ENCODE results near the gene RPL22.

RPL22 gene

GRCh38 chr1:6199298-6200187 is at the start of gene RPL22:
TSS of gene RPL22 (minus strand) at chr1:6199595. CDS start at chr1:6199573, 22 bp downstream.
- peak; percentile 95 to 98 (median 97) for DNase-seq (ENCODE audit: low read depth in 3 of 3)

DNA sequence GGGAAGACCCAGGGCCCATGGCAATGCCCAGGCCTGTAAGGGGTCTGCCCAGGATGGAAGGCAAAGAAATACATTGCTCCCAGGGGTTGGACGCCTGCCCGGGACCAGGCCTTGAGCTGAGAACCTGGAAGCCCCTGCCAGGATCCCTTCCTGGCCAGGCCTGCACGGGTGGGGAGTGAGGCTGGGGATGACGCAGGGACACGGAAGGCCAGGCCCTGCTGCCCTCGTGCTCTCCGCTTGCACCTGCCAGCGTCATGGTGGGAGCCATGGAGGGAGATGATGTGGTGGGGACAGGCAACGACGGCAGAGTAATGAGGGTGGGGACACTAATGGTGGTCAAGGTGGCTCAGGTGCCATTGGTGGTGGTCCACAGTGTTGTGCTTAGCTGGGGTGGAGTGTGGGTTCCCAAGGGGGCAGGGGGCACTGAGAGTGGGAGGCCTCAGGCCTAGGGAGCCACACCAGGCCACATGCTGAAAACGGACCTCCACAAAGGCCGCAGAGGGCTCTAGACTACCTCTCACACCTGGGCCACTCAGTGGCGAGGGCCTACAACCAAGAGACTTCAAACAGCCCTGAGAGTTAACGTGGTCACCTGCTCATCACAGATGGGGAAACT is 48.9 kb upstream of the RPL22 start:
- no peak for DNase-seq (ENCODE audit: low read depth in 3 of 3)

DNA sequence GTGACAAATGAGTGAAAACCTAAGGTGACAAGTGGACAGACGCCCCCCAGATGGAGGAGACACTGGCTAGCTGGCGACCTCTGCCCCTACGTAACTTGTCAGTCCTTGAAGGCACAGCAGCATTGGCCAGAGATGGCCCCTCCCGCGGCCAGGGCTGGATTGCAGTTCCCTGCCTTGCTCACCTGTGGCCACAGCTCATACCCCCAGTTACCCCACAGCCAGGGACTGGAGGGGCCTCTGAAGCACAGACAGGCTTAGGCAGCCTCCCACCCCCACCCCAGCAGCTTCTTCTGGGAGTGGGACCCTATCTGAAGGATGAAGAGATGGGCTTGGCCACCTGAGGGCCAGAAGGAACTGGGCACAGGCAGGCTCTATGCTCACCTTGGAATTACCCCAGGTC is 48.3 kb upstream of the RPL22 start:
- no peak for DNase-seq (ENCODE audit: low read depth in 3 of 3)

DNA sequence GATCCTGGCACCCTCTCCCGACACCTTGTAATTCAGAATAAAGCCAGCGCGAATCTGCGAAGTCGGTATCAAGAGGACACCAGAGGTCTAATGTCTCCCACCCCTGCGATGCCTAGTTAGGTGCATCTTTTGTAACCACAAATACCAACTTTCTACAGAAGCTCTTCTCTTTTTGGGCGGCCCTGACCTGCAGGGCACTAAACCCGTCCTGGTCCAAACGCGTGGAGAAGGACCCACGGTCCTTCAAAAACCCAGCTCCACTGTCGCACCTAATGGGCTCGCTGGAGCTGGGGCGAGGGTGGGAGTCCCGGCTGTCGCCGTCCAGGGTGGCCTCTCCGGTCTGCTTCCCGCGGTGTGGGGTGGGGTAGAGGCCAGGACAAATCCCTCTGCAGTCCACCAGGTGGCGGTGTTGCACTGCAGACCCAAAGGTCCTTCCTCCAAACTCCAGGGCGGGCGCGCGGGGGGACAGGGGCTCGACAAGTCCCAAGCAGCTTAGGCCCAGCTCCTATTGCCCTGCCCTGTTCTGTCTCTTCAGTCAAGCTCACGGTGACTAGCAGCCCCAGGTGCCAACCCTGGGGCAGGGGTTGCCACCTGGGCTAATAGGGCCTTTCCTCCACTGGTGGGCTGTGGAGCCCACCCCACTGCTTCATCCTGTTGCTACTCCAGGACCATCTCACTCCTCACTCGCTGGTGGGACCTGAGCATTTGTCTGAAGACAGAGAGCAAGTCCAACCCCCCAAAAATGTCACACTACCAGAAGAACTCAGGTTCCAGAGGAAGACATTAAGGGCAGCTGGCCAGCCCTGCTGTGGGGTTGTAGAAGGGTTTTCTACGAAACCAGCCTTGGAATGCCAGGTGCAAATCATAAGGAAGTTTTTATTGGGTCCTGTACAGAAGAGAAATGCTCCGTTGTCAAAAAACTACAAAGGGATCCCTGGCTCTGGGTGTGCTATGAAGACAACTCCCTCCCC is 47.4 kb upstream of the RPL22 start:
- peak; percentile 65 to 78 (median 74) for DNase-seq (ENCODE audit: low read depth in 3 of 3)

DNA sequence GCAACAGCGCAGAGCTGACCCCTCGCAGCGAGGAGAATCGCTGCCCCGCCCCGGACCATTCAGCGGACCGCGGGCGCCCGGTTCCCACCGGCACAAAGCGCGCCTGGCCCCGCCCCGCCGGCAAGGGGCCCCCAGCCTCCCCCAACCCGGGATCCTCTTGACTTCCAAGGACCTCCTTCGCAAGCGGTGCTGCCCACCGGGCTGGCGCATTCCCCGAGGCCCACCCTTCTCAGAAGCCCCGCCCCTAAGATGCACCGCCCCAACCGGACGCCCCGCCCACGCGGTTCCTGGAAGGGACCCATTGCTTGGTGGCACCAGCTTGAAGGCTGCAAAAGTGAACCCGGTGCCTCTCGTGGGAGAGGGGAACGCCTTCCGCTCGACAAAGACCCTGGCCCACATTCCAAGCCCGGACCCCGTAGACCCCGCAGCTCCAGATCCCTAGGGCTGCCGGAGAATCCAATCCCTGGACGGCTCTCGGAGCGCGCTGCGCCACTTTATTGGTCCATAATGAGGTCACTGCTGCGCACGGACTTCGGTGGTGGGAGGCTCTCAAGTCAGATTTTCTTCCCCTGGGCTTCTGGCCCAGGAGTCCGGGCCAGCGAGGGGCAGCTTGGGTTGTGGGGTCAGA is 46.6 kb upstream of the RPL22 start:
- DNase-seq (ENCODE audit: low read depth in 3 of 3): peak in 1 of 3 donors; percentile 59

DNA sequence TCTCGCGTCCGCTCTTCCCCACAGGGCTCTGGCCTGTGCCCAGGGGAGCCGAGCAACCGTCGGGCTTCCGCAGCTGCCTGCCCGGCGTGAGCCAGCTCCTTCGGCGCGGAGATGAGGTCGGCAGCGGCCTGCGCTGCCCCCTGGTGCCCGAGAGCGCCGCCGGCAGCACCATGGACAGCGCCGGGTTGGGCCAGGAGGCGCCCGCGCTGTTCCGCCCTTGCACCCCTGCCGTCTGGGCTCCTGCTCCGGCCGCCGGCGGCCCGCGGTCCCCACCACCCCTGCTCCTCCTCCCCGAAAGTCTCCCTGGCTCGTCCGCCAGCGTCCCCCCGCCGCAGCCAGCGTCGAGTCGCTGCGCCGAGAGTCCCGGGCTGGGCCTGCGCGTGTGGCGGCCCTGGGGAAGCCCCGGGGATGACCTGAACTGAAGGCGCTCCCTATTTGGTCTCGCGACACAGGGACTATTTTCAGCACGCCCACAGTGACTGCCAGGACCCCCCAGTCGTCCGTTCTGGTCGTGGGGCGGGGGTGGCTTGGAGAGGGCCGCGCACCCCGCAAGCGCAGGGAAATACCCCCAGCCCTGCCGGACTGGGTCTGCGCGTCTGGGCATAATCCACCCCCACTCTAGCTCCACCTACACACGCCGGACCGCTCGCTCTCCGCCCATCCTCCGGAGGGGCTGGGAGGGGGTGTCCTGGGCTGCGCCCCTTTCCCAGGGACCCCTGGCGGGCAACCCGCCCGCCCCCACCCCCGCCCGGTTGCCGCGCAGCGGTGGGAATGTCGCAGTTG is 45.9 kb upstream of the RPL22 start:
- DNase-seq (ENCODE audit: low read depth in 3 of 3): peak; percentile 57 to 76 (median 75)

DNA sequence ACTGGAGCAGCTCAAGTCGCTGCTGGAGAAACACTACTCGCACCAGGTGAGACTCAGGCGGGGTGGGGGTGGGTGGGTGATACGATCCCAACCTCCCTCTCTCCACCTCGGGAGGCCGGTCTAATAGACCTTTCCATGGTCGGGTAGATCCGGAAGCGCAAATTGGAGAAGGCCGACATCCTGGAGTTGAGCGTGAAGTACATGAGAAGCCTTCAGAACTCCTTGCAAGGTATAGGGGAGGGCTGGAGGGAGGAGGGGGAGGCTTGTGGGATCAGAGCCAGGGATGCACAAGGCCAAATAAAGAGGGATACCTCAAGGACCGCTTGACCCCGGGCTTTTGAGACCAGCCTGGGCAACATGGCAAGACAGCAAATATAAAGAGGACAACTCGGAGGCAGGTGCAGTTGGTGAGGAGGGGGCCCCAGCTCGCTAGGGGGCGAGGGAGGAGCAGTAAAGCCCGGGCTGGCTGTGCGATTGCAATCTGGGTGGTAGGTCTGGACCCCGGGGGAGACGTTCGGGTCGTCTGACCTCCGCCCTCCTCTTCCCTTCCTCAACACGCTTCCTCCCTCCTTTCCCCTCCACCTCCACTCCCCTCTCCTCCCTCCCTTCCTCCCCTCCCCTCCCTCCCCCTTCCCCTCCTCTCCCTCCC is 45.1 kb upstream of the RPL22 start:
- DNase-seq (ENCODE audit: low read depth in 3 of 3): no peak

GRCh38 chr1:6243993-6244392 is 44.6 kb upstream of the RPL22 start, which contains the start of gene HES3:
TSS of gene HES3 (plus strand) at chr1:6244179. CDS start at chr1:6244366, 187 bp downstream.
- DNase-seq (ENCODE audit: low read depth in 3 of 3): no peak

DNA sequence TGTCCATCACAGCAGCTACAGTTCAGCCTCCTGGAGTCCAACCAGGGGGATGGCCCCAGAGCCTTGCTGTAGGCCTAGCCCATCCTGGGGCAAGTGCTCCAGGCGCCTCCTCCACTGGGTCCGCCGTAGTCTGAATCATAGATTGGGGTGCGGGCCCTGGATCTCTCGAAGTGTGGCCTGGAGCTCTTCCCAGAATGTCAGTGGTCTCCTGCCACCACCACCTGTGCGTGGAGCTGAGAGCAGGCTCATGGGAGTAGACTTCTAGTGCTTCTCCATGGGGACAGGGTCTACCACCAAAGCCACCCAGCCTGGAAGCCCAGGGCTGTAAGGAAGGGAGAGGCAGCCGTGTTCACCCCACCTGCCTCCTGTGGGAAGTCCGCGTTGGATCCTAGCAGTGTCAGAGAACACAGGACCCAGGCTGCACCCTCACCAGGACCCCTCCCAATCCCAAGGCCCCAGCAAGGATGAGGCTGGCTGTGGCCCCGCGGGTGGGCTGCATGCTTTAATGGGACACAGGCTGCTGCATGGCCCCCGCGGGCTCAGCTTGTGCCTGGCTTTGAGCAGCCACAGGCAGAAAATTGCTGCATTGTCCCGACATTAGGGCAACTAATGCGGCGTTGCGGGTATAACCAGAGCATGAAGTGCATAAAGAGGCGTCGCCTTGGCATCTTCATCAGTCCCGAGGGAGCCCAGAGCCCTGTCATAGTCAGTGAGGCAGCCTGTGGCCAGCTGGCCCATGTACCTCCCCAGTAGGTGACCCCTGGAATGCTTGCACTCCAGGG is 43.8 kb upstream of the RPL22 start:
- DNase-seq (ENCODE audit: low read depth in 3 of 3): no peak

- DNase-seq (ENCODE audit: low read depth in 3 of 3): no peak
Observed at GRCh38 chr1:6241887-6242740, 42.7 kb upstream of the RPL22 start.

GRCh38 chr1:6241107-6241886 is 41.9 kb upstream of the RPL22 start:
- DNase-seq (ENCODE audit: low read depth in 3 of 3): no peak

GRCh38 chr1:6239950-6240768 is 40.8 kb upstream of the RPL22 start:
- no peak for DNase-seq (ENCODE audit: low read depth in 3 of 3)

DNA sequence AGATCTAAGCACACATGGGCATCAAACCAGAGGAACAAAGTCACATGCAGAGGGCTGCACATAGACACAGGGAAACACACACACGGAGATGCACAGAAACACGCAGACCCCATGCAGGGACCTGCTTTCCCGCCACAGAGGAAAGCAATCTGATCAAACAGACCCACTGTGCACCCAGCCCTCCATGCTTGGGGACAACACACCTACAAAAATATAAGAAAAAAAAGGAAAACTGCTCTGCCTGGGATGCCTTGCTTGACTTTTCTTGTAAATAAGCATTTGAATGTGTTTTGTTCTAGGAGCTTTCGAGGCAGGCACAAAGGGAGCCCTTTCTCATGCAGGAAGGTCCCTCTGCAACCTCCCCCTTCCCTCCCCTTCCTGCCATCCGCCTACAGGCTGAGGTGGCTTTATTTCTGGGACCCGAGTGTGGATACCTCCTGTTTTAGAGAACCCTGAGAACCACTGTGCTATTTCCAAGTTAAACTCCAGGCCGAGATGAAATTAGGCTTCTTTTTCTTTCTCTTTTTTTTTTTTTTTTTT is 39.9 kb upstream of the RPL22 start:
- no peak for DNase-seq (ENCODE audit: low read depth in 3 of 3)

GRCh38 chr1:6237093-6237492 is 37.7 kb upstream of the RPL22 start:
- DNase-seq (ENCODE audit: low read depth in 3 of 3): no peak

- DNase-seq (ENCODE audit: low read depth in 3 of 3): no peak
Observed at GRCh38 chr1:6235296-6235677, 35.9 kb upstream of the RPL22 start.

DNA sequence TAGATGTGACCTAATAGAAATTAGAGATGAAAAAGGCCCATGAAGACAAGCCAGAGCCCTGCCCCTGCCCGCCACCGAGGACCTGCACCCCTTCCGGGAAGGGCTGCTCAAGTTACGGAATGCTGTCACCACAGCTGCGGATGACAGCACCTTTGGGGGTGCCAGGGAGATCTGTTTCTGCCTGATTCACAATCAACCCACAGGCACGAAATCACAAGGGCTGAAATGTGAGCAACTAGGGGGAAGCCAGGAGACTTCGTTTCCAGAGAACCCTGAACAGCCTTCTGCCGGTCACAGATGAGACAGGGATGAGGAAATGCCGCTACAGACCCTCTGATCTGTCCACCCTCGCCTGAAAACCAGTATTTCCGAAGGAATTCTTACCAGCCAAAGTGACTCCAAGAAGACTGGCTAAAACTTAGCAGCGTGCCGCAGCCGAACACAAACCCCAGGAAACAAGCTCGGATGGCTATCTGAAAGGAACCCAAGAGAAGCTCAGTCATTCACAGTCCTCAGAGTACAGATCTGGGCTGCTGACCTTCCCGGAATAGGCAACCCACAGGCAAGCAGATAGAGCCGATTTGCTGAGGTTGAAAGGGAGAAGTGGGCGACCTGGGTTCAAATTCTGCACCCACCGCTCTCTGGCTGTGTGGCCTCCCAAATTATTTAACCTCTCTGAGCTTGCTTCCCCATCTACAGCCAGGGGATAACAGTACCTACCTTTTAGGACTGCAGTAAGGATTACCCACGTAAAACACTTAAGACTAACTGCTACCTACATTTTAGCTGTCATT is 35.3 kb upstream of the RPL22 start:
- DNase-seq (ENCODE audit: low read depth in 3 of 3): no peak

Data from stimulated activated CD4-positive, alpha-beta T cell treated with anti-CD3 and anti-CD28 coated beads, TNF-alpha, amount 100 ng/mL, for 48 hours (primary cell).